H1 (cell line): Measurements from ENCODE around the gene NR1H3.
"Not testable (repeated sequence)": the region's sequence is repeated elsewhere in the genome, so short reads cannot be mapped to it uniquely, and the experiment has no call there.

Experiments used
- CEBPB ChIP-seq: IDR thresholded peaks from 2 replicates; pipeline ENCODE4 v1.6.1; 2012; ENCODE audit warnings: low read depth, low read length
- CHD1 ChIP-seq: IDR thresholded peaks from 2 replicates; pipeline ENCODE4 v1.6.1; 2012; ENCODE audit warnings: low read depth, low read length, improper control_type of control experiment
- CTBP2 ChIP-seq: IDR thresholded peaks from 2 replicates; pipeline ENCODE4 v1.7.0; 2011; ENCODE audit warnings: borderline replicate concordance, mild to moderate bottlenecking, moderate library complexity, mixed read lengths, low read length; ENCODE audit not compliant: insufficient read depth, insufficient read length
- HDAC6 ChIP-seq: IDR thresholded peaks from one replicate; pipeline ENCODE4 v1.7.1; 2012; ENCODE audit warnings: low read depth, mild to moderate bottlenecking, inconsistent platforms, low read length, moderate library complexity
- JUN ChIP-seq: IDR thresholded peaks from 2 replicates; pipeline ENCODE4 v1.6.1; 2011; ENCODE audit warnings: low read depth, mild to moderate bottlenecking, improper control_type of control experiment, low read length
- POLR2AphosphoS5 ChIP-seq: IDR thresholded peaks from 2 replicates; pipeline ENCODE4 v1.6.1; 2011; ENCODE audit warnings: low read depth, low read length
- SP2 ChIP-seq: IDR thresholded peaks from 2 replicates; pipeline ENCODE4 v1.6.1; 2012; ENCODE audit warnings: mild to moderate bottlenecking, low read length, inconsistent platforms
- TAF1 ChIP-seq: IDR thresholded peaks from 2 replicates; pipeline ENCODE4 v1.6.1; 2011; ENCODE audit warnings: mild to moderate bottlenecking, low read depth, low read length
- TBP ChIP-seq: IDR thresholded peaks from 2 replicates; pipeline ENCODE4 v1.6.1; 2011; ENCODE audit warnings: low read depth, low read length, improper control_type of control experiment
- TF ChIP-seq, protein P1 (sequence below), 3 experiments: IDR thresholded peaks; 1 replicate in 2 of 3; 2 replicates in 1 of 3; pipeline versions ENCODE4 v1.5.1 to v1.6.1; 2011; ENCODE audit warnings: low read length in 3 of 3, mild to moderate bottlenecking in 3 of 3, inconsistent platforms in 2 of 3, low read depth in 1 of 3, moderate library complexity in 1 of 3; ENCODE audit not compliant: insufficient read depth in 1 of 3; ENCODE audit errors: control extremely low read depth in 1 of 3

DNA sequence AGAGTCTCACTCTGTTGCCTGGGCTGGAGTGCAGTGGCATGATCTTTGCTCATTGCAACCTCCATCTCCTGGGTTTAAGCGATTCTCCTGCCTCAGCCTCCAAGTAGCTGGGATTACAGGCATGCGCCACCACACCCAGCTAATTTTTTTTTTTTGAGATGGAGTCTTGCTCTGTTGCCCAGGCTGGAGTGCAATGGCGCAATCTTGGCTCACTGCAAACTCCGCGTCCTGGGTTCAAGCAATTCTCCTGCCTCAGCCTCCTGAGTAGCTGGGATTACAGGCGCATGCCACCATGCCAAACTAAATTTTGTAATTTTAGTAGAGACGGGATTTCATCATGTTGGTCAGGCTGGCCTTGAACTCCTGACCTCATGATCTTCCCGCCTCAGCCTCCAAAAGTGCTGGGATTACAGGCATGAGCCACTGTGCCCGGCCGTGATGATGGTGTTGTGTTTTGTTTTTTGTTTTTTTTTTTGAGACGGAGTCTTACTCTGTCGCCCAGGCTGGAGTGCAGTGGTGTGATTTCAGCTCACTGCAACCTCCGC is 49.7 kb upstream of the NR1H3 start:
- TF ChIP-seq POLR2AphosphoS5, CHD1, HDAC6, CTBP2, JUN, SP2, TBP, TAF1, CEBPB: not testable (repeated sequence)
- TF ChIP-seq, protein P1, sequence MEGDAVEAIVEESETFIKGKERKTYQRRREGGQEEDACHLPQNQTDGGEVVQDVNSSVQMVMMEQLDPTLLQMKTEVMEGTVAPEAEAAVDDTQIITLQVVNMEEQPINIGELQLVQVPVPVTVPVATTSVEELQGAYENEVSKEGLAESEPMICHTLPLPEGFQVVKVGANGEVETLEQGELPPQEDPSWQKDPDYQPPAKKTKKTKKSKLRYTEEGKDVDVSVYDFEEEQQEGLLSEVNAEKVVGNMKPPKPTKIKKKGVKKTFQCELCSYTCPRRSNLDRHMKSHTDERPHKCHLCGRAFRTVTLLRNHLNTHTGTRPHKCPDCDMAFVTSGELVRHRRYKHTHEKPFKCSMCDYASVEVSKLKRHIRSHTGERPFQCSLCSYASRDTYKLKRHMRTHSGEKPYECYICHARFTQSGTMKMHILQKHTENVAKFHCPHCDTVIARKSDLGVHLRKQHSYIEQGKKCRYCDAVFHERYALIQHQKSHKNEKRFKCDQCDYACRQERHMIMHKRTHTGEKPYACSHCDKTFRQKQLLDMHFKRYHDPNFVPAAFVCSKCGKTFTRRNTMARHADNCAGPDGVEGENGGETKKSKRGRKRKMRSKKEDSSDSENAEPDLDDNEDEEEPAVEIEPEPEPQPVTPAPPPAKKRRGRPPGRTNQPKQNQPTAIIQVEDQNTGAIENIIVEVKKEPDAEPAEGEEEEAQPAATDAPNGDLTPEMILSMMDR (IDR thresholded peaks at IDR 0.05; ENCODE audit: control extremely low read depth in 1 of 3, insufficient read depth in 1 of 3, low read depth in 1 of 3, low read length in 3 of 3), result not testable (repeated sequence)
